SK-N-SH (cell line): ENCODE data around the gene LHX4. TPM values are rescaled to one million over a fixed set of nuclear protein-coding genes. Genes with fewer than 3 reads are reported as not detected.

Experiments
- CTCF ChIA-PET: fragments of 300-600, 350-600 bp; formaldehyde crosslinking; extraction: SDS; loops from one replicate; lab custom pipeline; 2021; lab: Yijun Ruan, JAX
- POLR2A ChIA-PET: fragments of 350-600 bp; sonication (Branson Sonifier 250); formaldehyde crosslinking; extraction: SDS; loops from one replicate; lab custom pipeline; 2020; ENCODE audit warnings: antibody characterized with exemption, inconsistent platforms; lab: Yijun Ruan, JAX
- DNase-seq: peaks from one replicate; pipeline ENCODE4 v3.0.0; 2012
- H2AFZ ChIP-seq: fragments of 200-600 bp; sonication (generic); 2 replicates; pipeline ENCODE4 v1.8.1; 2016; ENCODE audit warnings: antibody characterized with exemption, mild to moderate bottlenecking, low read depth
- H3F3A ChIP-seq: fragments of 200-600 bp; sonication (generic); replicated peaks from 2 replicates; pipeline ENCODE3; 2016; ENCODE audit warnings: antibody characterized with exemption, mild to moderate bottlenecking; ENCODE audit not compliant: insufficient read depth
- H3K27ac ChIP-seq, 2 experiments: fragments of 200-500 bp in 1 of 2; fragments of 200-600 bp in 1 of 2; sonication (Bioruptor generic) in 1 of 2; sonication (generic), shearing (Covaris generic) in 1 of 2; 2 replicates each; pipeline versions ENCODE4 v1.5.1 to v1.6.1; 2014 to 2016; ENCODE audit warnings: low read depth in 2 of 2, inconsistent platforms in 1 of 2, low read length in 1 of 2, mild to moderate bottlenecking in 1 of 2, mixed read lengths in 1 of 2
- H3K27me3 ChIP-seq: fragments of 200-600 bp; sonication (generic), shearing (Covaris generic); 2 replicates; pipeline ENCODE4 v1.6.1; 2016; ENCODE audit warnings: mixed run types; ENCODE audit not compliant: insufficient read depth
- H3K36me3 ChIP-seq, 2 experiments: fragments of 200-500 bp in 1 of 2; fragments of 200-600 bp in 1 of 2; sonication (Bioruptor generic) in 1 of 2; sonication (generic) in 1 of 2; replicated peaks in 1 of 2; 2 replicates each; pipeline versions ENCODE3 to v1.5.1; 2014 to 2016; ENCODE audit warnings: low read length in 1 of 2, mild to moderate bottlenecking in 1 of 2; ENCODE audit not compliant: insufficient read depth in 2 of 2, control insufficient read depth in 1 of 2
- H3K4me1 ChIP-seq, 2 experiments: fragments of 200-500 bp in 1 of 2; fragments of 200-600 bp in 1 of 2; sonication (Bioruptor generic) in 1 of 2; sonication (generic), shearing (Covaris generic) in 1 of 2; 2 replicates each; pipeline versions ENCODE4 v1.5.1 to v1.6.1; 2014 to 2016; ENCODE audit warnings: low read depth in 1 of 2, low read length in 1 of 2, mixed run types in 1 of 2; ENCODE audit not compliant: insufficient read depth in 2 of 2, control insufficient read depth in 1 of 2
- H3K4me2 ChIP-seq: fragments of 200-600 bp; sonication (generic), shearing (Covaris generic); 2 replicates; pipeline ENCODE4 v1.6.1; 2017; ENCODE audit warnings: mixed run types
- H3K4me3 ChIP-seq, 2 experiments: fragments of 200-500 bp in 1 of 2; fragments of 200-600 bp in 1 of 2; sonication (Bioruptor generic) in 1 of 2; sonication (generic), shearing (Covaris generic) in 1 of 2; 2 replicates each; pipeline versions ENCODE4 v1.5.1 to v1.8.1; 2014 to 2016; ENCODE audit warnings: low read depth in 2 of 2, inconsistent platforms in 1 of 2, low read length in 1 of 2, mild to moderate bottlenecking in 1 of 2, mixed read lengths in 1 of 2, moderate library complexity in 1 of 2
- H3K79me2 ChIP-seq: fragments of 200-600 bp; sonication (generic); 2 replicates; pipeline ENCODE4 v1.8.1; 2017; ENCODE audit warnings: mild to moderate bottlenecking; ENCODE audit not compliant: insufficient read depth
- H3K9ac ChIP-seq: fragments of 200-600 bp; sonication (generic); 2 replicates; pipeline ENCODE4 v1.6.1; 2017; ENCODE audit warnings: mixed run types
- H3K9me2 ChIP-seq: fragments of 200-600 bp; sonication (generic); 2 replicates; pipeline ENCODE4 v1.6.1; 2017; ENCODE audit warnings: mixed run types
- H3K9me3 ChIP-seq: fragments of 200-600 bp; sonication (generic); 2 replicates; pipeline ENCODE4 v1.6.1; 2017; ENCODE audit warnings: mixed run types, mild to moderate bottlenecking, moderate library complexity
- H4K20me1 ChIP-seq: fragments of 200-600 bp; sonication (generic); 2 replicates; pipeline ENCODE4 v1.6.1; 2017; ENCODE audit warnings: mild to moderate bottlenecking, mixed run types; ENCODE audit not compliant: insufficient read depth
- EP300 ChIP-seq, 2 experiments: IDR thresholded peaks; 2 replicates each; pipeline versions ENCODE4 v1.4.0 to v1.6.1; 2012; ENCODE audit warnings: borderline replicate concordance in 1 of 2, low read depth in 1 of 2, low read length in 1 of 2
- EZH2phosphoT487 ChIP-seq: fragments of 200-600 bp; sonication (generic); IDR thresholded peaks from 2 replicates; pipeline ENCODE4 v1.6.1; 2017; ENCODE audit warnings: low read depth, mixed run types, mild to moderate bottlenecking, antibody characterized with exemption, moderate library complexity, borderline replicate concordance
- FOSL2 ChIP-seq: IDR thresholded peaks from 2 replicates; pipeline ENCODE4 v1.4.0; 2012; ENCODE audit warnings: low read depth, mild to moderate bottlenecking, moderate library complexity, borderline replicate concordance
- FOXJ3 ChIP-seq: sonication (generic); formaldehyde crosslinking; IDR thresholded peaks from 2 replicates; pipeline ENCODE4 v1.5.1; 2020; ENCODE audit warnings: mild to moderate bottlenecking, missing genetic modification reagents
- GABPA ChIP-seq: IDR thresholded peaks from 2 replicates; pipeline ENCODE4 v1.4.0; 2012; ENCODE audit warnings: low read depth, mild to moderate bottlenecking
- GATA2 ChIP-seq: sonication (generic); formaldehyde crosslinking; IDR thresholded peaks from 2 replicates; pipeline ENCODE4 v1.5.0; 2020; ENCODE audit warnings: mild to moderate bottlenecking, missing genetic modification reagents
- JUND ChIP-seq: IDR thresholded peaks from 2 replicates; pipeline ENCODE4 v1.4.0; 2012
- MEF2A ChIP-seq: IDR thresholded peaks from 2 replicates; pipeline ENCODE4 v1.4.0; 2012; ENCODE audit warnings: low read depth, borderline replicate concordance
- MXI1 ChIP-seq: IDR thresholded peaks from 2 replicates; pipeline ENCODE4 v1.6.1; 2012; ENCODE audit warnings: mild to moderate bottlenecking, low read depth, low read length, improper control_type of control experiment
- NRF1 ChIP-seq: IDR thresholded peaks from 2 replicates; pipeline ENCODE4 v1.6.1; 2012; ENCODE audit warnings: low read depth, mild to moderate bottlenecking, low read length
- PBX3 ChIP-seq: IDR thresholded peaks from 2 replicates; pipeline ENCODE4; 2012
- RAD21 ChIP-seq: IDR thresholded peaks from 2 replicates; pipeline ENCODE4 v1.6.1; 2012; ENCODE audit warnings: mild to moderate bottlenecking, low read length
- RCOR1 ChIP-seq: fragments of 150-350 bp; IDR thresholded peaks from 2 replicates; pipeline ENCODE4 v1.6.1; 2017; ENCODE audit warnings: antibody characterized with exemption, low read length
- RXRA ChIP-seq: IDR thresholded peaks from 2 replicates; pipeline ENCODE4 v1.4.0; 2012; ENCODE audit warnings: low read depth, mild to moderate bottlenecking, borderline replicate concordance
- SIN3A ChIP-seq: IDR thresholded peaks from 2 replicates; pipeline ENCODE4 v1.6.1; 2012; ENCODE audit warnings: low read depth, mild to moderate bottlenecking, low read length, moderate library complexity, borderline replicate concordance
- TAF1 ChIP-seq: IDR thresholded peaks from 2 replicates; pipeline ENCODE4 v1.6.1; 2012; ENCODE audit warnings: low read depth, mild to moderate bottlenecking, low read length, moderate library complexity, borderline replicate concordance
- TCF12 ChIP-seq: IDR thresholded peaks from 2 replicates; pipeline ENCODE4 v1.4.0; 2012
- TEAD4 ChIP-seq: IDR thresholded peaks from 2 replicates; pipeline ENCODE4 v1.4.0; 2012; ENCODE audit warnings: mild to moderate bottlenecking, borderline replicate concordance; ENCODE audit not compliant: insufficient read depth
- USF1 ChIP-seq: IDR thresholded peaks from 2 replicates; pipeline ENCODE4 v1.4.0; 2012; ENCODE audit warnings: low read depth, borderline replicate concordance
- WGBS: methylation state at CpG from one replicate; pipeline ENCODE4 v1.1.6; 2017; ENCODE audit warnings: low lambda C conversion rate; 5-methylcytosine and 5-hydroxymethylcytosine counted together
- polyA plus RNA-seq, 3 experiments: library from polyadenylated mRNA; depleted of rRNA; stranded (reverse); fragments of >200 nt; gene quantifications; 2 replicates each; pipeline ENCODE4 v1.2.3, GENCODE V29; 2012

Gene LHX4
- polyA plus RNA-seq, 1 of the 3 experiments (the other 2 are of a cell fraction): not detected

GRCh38 chr1:180182643-180183311 lies 47.3 kb upstream of the LHX4 start:
- Histone ChIP-seq H3K79me2 (no peaks in the 10 kb centered on the region), H3K4me2 (no peak overlapping the region), H3K27me3 (no peaks in the 10 kb centered on the region), H4K20me1 (no peaks in the 10 kb centered on the region), H3K36me3 (peaks cover 29 to 69% of the 10 kb centered on the region in 2 experiments), H2AFZ (no peak overlapping the region), H3F3A (peaks cover 3% of the 10 kb centered on the region), H3K9me3 (no peaks in the 10 kb centered on the region), H3K9ac (no peak overlapping the region), H3K9me2 (no peaks in the 10 kb centered on the region), H3K27ac (no peak overlapping the region), H3K4me3 (no peak overlapping the region), H3K4me1 (peaks cover 0 to 2% of the 10 kb centered on the region in 2 experiments; a peak in 1 of 4 replicates)
- ChIA-PET CTCF (interaction anchor here (0.9 to 1.4 kb wide), 2 partner anchors 57 to 368 kb away, joined by 3 read pairs; no protein-coding TSS in a partner anchor), POLR2A (no interaction called here)
- 82% methylated on average over 14 of the region's 22 CpGs for WGBS
- no peak for DNase-seq
- TF ChIP-seq TEAD4: no peak
- TF ChIP-seq MXI1: no peak
- TF ChIP-seq FOXJ3 (CRISPR knock-in tag): no peak
- no peak for TF ChIP-seq USF1
- no peak for TF ChIP-seq TCF12
- TF ChIP-seq PBX3: no peak
- no peak for TF ChIP-seq EZH2phosphoT487
- no peak for TF ChIP-seq FOSL2
- no peak for TF ChIP-seq EP300 (IDR thresholded peaks at IDR 0.05; ENCODE audit: borderline replicate concordance in 1 of 2, low read depth in 1 of 2, low read length in 1 of 2)
- TF ChIP-seq RCOR1: no peak
- no peak for TF ChIP-seq MEF2A
- no peak for TF ChIP-seq RXRA
- TF ChIP-seq GATA2 (CRISPR knock-in tag): no peak
- no peak for TF ChIP-seq NRF1
- TF ChIP-seq JUND: no peak
- TF ChIP-seq GABPA: no peak
- no peak for TF ChIP-seq SIN3A
- TF ChIP-seq RAD21: no peak
- no peak for TF ChIP-seq TAF1
